ELR (cell line): ENCODE results near the gene OR5K4.
A peak's percentile ranks its signal among the peaks of the same experiment; 100 is the strongest.

Experiments
- DNase-seq: peaks from one replicate; pipeline ENCODE4 v3.0.0-alpha.2; 2015; ENCODE audit warnings: low read depth

Gene OR5K4, protein sequence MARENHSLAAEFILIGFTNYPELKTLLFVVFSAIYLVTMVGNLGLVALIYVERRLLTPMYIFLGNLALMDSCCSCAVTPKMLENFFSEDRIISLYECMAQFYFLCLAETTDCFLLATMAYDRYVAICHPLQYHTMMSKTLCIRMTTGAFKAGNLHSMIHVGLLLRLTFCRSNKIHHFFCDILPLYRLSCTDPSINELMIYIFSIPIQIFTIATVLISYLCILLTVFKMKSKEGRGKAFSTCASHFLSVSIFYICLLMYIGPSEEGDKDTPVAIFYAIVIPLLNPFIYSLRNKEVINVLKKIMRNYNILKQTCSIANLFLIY

DNA sequence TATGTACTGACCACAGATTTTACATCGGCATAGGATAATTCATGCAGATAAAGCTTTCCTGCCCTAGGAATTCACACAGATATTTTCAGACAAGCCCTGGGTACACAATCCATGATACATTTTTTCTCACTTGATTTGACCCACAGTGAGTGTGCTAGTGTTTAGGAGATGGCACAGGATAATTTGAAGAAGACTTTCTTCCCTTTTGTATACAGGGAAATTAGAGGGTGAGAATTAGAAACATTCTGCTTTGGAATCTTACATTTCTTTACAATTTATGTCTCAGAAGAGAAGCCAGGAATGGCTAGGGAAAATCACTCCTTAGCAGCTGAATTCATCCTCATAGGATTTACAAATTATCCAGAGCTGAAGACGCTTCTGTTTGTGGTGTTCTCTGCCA lies at the start of gene OR5K4:
TSS of gene OR5K4 (plus strand) at position 301 of the 400 bp plus-strand sequence. CDS start at position 301, 0 bp downstream.
- no peak for DNase-seq

DNA sequence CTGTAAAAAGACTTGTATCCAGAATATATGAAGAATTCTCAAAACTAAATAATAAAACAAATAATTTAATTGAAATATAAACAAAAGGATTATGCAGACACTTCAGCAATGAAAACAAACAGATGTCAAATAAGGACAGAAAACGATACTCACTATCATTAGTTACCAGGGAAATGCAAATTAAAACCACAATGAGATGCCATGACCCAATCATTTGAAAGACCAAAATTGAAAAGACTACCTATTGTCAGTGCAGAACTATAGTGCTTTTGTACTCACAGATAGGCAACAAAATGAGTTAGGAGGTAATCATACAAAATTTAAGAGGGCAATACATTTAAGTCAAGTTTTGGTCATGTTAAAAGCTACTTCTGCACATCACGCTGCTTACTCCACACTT lies 31.6 kb upstream of the OR5K4 start:
- DNase-seq, result no peak

DNA sequence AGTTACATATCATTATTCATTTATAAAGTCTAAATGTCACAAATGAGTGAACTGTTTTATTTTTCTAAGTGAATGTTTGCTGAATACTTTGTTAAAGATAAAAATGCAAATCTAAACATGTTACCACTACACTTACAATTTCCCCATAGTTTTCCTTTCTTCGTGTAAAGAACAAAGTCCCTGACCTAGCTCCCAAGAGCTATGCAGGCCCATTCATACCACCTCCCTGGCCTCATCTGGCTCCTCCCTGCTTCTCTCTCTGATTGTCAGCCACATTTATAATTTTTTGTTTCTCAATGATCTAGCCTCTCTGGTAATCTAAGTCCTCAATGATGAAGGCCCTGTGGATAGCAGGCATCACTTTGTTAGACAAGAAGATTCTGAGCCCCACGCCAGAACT lies 31.0 kb upstream of the OR5K4 start:
- no peak for DNase-seq

DNA sequence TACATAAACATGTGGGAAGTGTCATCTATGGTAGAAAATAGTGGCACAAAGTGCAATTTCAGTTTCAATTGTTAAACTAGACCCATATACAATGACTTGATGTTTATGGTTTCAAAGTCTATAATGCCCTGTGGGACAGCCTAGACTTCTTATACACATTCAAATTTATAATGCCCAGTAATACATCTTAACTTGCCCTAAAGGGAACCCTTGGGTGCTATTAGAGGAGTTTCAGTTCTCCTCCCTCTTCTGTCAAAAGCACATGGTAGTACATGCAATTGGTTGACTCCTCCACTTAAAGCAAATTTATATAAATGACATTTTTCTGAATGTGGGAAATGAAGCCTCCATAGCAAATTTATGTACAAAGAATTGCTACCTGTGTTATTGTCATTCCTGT lies 30.2 kb upstream of the OR5K4 start:
- DNase-seq, result no peak

DNA sequence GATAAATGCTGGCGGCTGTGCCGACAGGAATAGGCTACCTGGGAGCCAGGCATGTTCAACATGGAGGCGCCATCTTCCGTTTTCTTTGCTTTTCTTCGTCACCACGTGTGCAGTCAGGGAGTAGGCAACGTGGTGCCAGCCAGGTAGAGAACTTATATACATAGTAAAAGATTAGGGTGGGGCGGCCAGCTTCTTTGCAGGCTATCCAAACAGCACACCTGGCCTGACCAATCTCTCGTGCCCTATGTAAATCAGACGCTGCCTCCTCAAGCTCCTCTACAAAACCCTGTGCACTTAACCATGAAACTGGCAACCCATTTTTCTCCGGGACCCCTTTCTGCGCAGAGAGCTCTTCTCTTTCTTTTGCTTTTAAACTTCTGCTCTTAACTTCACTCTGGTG lies 28.6 kb upstream of the OR5K4 start:
- DNase-seq, result no peak

DNA sequence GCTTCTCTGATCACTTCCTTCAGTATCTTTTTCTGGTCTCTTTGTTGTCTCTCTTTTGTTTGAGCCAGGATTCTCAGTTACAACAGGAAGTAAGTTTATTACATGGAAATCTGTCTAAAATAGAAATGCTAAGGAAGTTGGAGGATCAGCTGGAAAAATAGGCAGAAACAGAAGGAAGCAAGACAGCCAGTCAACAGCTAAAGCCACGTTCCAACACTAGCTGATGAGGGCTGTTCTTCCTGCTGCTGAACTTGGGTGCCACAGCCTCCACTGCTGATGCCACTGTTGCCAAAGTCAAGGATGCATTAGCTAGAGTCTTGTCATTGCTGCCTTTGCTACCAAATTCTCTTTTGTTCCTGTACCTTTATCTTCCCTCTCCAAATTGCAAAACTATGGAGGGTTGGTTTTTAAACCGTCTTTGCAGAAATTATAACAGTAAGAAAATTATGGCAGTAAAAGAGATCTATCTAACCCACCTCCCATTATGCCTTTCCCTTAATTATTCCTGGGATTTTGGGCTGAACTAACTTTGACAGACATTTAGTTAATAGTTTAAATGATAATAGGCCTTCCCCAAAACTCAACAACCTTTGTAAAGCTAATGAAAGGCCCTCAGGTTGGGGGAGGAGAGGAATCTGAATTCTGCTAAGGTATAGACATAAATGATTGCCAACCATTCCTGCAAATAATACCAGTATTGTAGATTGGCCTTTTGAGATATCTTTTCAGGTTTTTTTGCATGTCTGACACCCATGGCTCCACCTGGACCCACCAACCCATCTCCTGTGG lies 27.4 kb upstream of the OR5K4 start:
- DNase-seq, result no peak

DNA sequence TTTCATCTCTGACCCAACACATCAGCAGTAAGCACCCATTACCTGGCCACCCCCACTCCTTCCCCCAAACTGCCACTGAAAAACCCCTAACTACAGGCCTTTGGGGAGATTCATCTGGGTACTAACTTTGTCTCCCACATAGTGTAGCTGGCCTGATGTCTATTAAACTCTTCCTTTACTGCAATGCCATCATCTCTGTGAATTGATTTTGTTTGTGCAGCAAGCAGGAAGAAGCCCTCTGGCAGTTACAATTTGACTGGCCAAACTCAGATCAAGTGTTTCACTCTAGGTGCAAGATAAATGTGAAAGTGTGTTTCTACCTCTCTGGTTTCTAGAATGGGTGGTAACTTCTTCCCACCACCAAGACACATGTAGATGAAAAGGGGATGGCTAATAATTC lies 26.7 kb upstream of the OR5K4 start:
- DNase-seq, result no peak

DNA sequence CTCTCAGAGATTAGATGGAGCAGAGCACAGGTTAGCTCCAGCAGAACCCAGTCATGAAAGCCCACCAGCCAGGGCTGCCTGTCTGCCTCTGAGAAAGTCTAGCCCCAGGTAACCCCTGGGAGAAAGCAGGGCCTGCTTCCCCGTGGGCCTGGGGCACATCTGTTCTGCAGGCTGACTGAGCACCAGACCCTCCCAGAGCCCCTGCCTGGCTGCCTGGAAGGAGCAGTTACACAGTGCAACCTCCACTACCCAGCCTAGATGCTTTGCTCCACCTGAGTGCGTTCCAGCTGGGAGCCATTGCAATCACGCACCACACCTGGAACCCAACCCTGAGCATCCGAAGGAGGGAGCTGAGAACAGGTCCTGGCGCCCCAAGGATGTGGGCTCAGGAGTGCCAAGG lies 24.7 kb upstream of the OR5K4 start:
- no peak for DNase-seq

DNA sequence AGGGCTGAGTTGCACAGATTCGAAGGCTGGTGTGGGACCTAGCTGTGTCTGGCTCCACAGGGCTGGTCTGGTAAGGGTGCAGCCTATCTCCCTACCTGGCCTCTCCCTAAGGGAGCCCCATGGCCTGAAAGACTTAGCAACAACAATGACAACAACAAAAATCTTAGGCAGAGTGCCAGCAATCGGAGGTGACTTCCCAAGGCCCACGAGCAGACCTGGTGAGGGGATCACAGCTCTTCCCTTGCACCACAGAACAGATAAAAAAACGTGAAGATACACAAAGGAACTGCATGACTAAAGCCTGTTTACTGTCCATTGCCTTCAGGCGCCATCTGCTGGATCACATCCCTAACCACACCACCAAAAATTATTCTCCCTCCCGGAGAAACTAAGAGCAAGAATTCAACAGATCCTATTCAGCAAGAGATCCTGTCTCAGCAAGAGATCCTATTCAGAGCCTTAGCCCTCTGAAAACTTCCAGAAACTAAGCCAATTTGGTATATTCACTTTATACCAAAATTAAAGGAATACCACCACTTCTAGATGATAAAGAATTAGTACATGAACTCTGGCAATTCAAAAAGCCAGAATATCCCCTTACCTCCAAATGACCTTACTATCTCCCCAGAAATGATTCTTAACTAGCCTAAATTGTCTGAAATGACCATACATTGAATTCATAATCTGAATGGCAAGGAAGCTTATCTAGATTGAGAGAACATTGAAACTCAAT lies 24.1 kb upstream of the OR5K4 start:
- peak; percentile 65 for DNase-seq

DNA sequence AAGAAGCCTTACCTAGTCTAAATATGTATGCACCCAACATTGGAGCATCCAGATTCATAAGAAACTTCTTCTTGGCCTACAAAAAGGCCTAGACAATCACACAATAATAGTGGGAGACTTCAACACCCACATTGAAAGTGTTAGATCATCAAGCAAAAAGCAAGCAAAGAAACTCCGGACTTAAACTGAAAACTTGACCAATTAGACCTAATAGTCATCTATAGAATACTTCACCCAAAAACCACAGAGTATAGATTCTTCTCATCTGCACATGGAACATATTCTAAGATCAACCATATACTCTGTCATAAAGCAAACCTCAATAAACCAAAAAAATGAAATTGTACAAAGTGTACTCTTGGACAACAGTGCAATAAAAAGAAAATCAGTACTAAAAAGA lies 22.3 kb upstream of the OR5K4 start:
- DNase-seq, result no peak

DNA sequence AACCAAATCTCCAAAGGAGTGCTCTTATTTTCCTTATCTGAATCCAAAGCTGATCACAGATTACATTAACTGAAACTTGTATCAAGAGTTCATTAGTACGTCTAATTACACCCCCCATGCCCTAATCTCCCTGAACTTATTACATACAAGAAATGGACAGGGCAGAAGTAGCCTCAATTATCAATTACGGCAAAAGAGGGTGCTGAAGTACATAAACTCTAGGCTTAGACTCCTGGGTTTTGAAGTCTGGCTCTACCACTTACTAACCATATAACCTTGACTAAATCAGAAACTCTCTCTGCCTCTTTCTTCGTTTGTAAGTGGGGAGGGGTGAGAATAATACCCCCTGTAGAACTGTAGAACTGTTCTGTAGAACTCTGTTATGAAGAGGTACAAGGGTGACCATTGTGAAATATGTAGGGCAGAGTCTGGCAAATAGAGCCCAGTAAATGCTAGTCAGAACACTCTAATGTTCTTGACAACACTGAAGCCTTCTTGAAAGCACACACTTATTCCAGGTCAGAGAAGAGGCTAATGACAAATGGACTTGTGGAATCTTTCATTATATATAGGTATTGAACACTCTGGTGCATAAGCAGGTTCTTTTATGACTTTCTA lies 19.6 kb upstream of the OR5K4 start:
- no peak for DNase-seq

DNA sequence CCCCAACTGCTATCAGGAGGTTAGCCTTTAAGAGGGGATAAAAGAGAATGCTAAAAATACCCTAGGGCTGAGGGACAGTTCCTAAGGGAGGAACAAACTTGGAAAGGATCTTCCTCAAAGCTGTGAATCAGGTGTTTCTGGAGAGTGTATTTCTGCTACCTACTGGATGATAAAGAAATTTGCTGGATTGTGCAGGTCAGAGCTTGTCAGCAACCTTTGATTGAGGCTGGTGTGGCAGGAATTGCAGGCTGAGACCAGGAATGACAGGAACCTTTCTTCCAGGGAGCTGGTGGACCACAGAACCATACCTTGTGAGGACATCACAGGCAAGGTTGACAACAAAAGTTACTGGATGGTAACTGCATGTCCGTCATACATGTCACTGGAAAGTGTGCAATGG lies 14.6 kb upstream of the OR5K4 start:
- no peak for DNase-seq

DNA sequence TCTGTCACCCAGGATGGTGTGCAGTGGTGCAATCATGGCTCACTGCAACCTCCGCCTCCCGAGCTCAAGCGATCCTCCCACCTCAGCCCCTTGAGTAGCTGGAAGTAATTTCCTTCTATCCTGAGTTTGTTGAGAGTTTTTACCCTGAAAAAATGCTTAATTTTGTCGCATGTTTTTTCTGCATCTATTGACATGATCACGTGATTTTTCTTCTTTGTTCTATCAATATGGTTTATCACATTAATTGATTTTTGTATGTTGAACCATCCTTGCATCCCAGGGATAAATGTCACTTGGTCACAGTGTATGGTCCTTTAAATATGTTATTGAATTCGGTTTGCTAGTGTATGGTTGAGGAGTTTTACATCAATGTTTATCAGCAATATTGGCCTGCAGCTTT lies 11.9 kb upstream of the OR5K4 start:
- no peak for DNase-seq

DNA sequence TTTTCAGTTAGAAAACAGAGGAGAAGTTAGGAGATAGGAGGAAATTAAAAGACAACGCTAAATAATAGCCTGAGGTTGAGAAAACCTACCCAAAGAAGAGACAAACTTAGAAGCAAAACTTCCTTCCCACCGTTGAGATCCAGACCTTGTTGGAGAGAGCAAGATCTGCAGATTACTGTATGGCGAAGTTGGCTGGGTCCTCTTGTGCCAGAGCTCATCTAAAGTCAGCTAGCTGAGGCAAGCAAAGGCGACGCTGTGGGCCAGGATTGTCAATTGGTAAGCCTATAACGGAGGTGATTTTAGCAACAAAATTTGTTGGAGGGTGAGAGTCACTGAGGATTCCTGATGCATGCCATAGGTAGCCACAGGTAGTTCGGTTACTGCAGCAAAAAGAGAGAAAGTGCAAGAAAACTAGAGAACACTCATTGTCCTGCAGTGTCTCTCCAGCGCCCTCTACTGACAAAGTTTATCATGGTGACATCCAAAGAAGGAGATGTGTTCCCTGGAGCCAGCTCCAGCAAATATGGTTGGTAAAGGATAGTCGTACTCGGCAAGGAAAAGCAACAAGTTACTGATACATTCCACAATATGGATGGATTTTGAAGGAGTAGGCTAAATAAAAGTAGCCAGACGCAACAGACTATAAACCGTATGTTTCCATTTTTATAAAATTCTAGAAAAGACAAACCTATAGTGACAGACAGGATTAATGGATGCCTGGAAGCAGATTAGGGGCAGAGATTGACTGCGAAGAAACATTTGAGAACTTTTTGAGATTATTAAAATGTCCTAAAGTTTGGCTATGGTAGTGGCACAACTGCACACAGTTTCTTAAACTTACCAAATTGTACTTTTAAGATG lies 9.8 kb upstream of the OR5K4 start:
- peak; percentile 61 for DNase-seq

DNA sequence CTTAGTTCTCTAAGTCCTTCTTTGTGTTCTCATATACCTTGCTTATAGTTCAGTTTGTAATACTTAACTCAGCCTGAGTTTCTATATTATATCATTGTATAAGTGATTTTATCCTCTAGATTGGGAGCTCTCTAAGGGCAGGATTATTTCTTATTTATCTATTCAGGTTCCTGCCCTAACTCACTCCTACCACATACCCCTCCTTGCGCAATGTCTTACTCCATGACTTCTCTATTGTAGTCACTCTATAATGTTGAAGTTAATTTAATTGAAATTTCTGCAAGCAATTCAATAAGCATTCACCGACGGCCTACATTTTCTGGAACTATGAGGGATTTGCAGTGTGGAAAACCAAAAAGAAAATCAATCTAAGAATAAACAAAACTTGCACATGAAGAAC lies 3.6 kb upstream of the OR5K4 start:
- no peak for DNase-seq

DNA sequence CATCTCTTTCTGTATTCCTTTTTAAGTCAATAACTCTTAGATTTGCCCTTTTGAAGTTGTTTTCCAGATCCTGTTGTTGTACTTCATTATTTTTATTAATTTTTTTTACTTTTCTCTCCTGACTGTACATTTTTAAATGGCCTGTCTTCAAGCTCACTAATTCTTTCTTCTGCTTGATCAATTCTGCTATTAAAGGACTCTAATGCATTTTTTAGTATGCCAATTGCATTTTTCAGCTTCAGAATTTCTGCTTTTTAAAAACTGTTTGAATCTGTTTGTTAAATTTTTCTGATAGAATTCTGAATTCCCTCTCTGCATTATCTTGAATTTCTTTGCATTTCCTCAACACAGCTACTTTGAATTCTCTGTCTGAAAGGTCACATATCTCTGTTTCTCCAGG lies 5.6 kb downstream of the OR5K4 start:
- DNase-seq, result no peak

DNA sequence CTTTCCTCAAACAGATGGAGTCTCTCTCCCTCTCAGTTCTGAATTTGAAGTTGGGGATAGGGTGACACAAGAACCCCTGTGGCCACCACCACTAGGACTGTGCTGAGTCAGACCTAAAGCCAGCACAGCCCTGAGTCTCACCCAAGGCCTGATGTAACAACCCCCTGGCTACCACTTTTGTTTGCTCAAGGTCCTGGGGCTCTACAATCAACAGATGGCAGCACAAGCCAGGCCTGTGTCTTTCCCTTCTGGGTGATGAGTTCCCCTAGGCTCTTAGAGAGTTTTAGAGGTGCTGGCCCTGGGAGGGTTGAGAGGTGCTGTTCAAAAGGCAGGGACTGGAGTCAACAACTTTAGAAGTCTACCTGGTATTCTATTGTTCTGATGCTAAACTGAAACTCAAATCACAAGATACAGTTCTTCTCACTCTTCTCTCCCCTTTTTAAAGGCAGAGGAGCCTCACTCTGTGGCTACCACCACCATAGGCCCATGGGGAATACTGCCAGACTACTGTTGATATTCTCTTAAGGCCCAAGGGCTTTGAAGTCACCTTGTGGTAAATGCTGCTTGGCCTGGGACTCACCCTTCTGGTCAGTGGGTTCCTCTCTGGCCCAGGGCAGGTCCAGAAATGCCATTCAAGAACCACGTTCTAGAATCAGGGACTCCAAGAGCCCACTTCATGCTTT lies 6.5 kb downstream of the OR5K4 start:
- DNase-seq, result peak; percentile 28

DNA sequence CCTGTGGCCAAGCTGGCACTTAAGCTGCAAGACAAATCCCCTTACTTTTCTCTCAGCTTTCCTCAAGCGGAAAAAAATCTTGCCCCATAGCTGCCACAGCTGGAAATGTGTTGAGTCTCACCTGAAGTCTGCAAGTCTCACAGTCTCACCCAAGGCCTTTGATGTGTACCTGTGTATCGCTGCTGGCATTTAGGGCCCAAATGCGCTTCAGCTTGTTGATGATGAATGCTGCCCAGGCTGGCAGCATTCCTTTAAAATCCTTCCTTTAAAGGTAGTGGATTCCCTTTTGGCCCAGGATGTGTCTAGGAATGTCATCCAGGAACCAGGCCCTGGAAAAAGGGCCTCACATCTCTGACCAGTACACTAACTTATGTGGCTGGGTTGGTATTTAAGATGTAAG lies 7.0 kb downstream of the OR5K4 start:
- no peak for DNase-seq

DNA sequence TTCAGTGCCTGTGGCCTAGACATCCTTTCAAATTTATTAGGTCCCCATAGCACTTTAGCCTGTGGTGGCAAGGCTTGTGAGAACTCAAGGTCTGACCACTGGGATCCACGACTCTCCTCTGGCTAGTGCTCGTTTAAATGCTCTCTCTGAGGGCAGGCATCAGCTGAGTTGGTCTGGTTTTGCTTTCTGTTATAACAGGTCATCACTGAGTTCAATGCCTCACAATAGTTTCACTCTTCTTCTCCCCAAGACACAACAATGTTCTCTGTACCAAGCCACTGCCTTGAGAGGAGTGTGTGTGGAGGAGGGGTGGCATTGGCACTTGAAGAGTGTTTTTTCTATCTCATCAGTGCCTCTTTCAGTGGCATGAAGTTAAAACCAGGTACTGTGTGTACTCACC lies 7.6 kb downstream of the OR5K4 start:
- DNase-seq, result no peak

DNA sequence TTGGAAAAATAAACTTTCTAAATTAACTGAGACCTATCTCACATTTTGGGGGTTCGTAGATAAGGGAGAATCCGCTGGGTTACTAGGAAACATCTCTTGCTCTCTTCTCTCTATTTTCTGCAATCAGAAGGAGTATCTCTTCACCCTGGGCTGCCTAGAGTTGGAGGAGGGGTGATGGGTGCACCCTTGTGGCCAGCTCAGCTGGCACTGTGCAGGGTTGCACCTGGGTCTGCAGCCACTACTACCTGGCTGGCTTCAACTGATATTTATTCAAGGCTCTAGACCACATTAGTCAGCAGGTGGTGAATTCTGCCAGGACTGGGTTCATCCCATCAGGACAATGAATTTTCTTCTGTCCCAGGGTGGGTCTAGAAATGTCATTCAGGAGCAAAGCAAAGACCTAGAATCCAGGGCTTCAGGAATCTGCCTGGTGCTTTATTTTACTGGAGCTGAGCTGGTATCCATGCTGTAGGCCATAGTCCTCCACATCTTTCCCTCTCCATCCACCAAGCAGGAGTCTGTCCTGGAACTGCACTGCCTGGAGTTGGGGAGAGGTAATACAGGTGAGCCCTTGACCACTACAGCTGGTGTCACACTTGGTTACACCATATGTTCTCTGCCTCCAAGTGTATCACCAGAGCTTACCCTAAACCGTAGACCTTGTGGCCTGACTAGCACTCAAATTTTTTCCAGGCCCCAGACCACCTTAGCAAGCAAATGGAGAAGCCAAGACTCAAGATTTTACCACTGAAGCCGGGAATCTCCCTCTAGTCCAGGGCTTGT lies 14.0 kb downstream of the OR5K4 start:
- no peak for DNase-seq
